GM19438 (cell line): Measurements from ENCODE around the gene MEF2C.

Experiments
- ATAC-seq: cut with Tn5 transposase; IDR thresholded peaks from one replicate; pipeline ENCODE4 v1.9.1; 2021; ENCODE audit warnings: low read depth; ENCODE audit not compliant: unreplicated experiment

MEF2C gene

DNA sequence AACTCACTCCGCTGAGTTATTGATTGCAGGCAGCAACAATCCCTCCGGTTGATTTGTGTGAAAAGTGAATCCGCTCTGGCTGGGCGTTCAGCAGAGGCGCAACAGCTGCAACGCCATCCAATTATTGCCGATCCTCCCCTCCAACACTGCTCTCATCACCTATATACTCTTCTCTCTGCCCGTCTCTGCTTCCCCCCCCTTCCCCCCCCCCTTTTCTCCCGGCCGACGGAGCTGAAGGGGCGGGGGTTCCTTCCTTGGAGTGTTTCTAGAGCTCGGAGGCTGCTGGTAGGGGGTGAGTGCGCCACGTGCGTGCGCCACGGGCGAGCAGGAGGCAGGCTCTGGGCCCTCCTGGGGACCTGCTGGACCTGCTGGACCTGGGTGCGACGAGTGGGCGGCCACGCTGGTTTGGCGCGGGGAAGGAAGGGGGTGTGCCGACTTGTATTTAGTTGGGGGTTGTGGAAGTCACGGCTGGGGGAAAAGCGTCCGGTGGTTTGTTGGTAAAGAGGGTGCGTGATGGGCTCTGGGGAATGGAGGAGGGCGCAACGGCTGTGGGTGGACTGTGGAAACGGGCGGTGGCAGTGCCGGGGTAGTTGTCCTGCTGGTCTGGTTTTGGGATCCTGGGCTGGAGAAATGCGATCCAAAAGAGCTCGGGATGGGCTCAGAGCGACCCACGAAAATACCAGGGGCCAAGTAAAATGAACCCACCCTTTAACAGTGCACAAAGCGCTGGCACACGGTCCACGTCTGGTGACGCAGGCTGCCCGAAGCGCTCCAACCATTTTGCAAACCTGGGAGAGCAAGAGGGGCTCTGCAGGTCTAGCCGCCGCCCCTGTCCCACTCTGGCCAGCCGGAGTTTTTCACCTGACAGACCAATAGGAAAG lies 6.4 kb upstream of the MEF2C start:
- ATAC-seq = peak; percentile 44

DNA sequence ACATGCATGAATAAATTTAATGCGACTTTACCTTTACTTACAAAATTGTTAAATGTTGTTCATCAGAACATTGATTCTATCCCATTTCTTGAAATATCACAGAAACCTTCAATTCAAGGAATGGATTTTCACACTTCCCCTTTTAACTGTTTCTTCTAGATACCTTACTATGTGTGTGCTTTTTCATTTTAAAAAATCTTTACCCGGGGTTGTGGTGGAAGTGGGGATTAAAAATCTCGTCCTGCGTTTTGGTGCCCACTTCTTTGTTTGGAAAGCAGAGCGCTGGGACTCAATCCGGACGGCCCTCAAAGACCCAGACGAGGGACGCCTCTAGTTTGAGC lies 5.8 kb upstream of the MEF2C start:
- no peak for ATAC-seq

DNA sequence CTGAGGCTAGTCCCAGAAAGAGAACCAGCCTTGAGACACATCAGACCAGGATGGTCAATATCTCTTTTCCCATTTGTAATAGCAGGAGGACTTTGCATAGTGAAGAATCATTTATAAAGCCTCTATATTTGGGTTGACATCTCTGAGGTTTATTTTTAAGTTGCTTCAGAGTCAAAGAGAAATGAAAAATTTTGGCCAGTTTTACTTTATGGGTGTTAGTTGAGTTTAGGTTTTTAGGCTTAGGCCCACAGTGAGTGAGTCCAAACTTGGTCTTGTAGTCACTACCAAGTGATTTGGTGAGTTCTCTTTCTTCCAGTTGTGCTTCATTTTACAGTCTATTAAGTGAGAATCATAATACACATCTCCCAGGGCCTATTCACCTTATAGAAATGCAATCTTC lies 5.3 kb upstream of the MEF2C start:
- ATAC-seq = no peak

DNA sequence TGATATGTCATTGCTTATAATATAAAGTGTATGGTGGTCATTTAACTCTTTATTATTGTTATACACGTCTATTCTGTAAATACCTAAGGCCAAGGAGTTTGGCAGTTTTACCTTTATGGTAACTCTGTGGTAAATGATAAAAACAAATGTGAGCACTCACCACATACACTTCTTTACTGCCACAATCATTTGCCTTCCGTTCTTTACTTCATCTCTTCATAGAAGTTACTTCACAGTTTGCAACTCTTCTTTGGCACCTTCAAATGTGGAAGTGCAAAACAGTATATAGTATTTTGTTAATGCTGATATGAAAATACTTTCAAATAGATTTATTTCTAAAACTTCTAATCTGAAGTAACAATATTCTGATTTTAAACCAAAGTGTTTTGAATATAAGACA lies 4.4 kb upstream of the MEF2C start:
- ATAC-seq = no peak

DNA sequence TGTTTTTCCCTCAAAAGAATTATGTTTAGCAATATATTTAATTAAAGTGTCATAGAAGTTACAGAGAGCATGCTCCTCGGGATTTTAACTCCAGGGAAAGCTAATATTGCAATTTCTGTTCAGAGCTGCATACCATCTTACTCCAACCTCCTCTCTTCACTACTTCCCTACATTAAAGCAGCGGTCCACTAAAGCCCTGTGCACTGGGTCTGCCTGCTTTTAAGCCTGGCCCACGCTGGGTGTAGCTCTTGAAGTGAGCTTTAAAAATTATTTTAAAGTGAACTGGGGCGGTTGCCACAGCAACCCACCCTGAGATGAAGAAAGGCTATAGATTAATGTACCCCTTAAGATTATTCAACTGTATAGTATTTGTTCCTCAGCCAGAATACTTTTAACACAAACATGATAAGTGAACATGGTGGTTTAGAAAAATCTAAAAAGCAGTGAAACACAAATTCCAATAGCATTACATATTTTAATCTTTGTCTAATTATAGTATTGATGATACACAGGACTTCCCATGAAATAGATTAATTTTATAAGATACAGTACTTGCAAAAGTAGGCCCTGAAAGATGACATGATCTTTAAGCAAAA lies 3.9 kb upstream of the MEF2C start:
- no peak for ATAC-seq

DNA sequence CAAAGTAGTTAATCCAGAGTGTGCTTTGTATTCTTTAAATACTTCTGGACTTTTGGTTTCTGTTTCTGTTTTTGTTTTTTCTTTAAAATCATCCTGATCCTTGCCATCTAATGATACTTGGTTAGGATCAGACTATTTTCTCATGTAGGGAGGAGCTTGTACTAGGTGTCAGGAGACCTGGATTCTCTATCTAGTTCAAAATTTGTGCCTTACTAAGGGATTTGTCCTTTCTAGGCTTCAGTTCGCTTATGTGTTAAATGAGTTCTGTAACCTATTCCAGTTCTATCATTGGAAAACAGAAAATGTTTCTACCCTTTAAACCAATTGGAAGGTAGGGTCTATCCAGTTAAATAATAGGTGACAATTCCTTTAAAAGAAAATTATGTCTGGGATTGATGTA lies 3.3 kb upstream of the MEF2C start:
- ATAC-seq = no peak

DNA sequence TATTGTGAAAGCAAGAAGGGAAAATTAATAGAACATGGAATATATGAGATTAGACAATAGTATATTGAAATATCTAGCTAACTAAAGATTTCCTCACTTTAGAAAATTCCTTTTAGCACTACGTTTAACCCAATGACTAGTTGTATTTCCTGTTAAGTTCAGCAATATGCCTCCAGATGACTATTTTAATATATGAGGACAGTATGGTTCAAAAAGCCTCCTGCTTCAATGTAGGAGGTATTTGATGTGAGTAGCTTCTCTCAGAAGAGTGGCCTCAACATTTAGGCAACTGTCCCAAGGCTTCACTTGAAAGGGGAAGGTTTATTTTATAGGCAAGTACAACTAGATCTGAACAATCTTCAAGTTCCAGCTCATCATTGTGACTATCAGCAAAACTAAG lies 2.0 kb upstream of the MEF2C start:
- no peak for ATAC-seq

DNA sequence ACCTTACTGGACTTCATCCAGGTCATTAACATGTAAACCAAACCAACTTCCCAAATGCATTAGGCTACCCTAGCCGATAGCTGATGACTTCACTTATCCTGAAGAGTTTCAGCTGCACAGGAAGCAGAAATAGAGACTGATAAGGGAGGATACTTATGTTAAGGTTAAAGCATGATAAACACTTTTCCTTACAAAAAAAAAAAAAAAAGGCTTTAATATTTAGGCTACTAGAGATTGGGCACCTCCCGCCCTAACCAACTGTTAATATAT lies 1.6 kb upstream of the MEF2C start:
- ATAC-seq = no peak

DNA sequence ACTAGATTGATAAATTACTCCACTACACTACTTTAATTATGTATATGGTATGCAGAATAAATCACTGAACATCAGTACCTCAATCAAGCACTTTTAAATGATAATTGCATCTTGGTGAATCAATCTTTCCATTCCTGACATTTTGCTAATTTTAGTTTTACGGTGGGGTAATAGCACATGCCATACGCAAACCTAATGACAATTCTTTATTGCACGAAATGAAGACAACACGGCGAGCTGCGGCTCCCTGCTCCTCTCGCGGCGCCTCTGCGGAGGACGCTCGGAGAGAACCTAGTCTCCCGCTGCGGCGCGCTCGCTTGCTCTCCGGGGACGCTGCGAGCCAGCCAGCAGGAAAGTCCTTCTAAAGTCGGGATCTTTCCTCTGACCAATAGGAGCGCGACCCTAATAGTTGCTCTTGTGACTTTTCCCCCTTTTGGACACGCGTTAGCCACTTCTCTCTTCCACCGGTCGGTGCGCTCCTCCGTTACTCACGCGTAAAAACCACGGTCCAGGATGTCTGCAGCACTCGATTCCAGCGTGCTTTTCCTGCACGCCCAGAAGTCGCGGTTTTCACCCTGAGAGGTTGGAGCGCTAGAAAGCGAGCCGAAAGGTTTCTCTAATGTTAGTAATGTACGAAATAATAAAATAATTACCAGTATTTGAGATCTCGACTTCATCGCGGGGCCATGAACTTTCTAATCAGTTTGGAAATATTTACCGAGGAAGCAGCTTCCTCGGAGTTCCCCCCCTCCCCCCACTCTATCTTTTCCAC lies 1.0 kb upstream of the MEF2C start:
- ATAC-seq = no peak

DNA sequence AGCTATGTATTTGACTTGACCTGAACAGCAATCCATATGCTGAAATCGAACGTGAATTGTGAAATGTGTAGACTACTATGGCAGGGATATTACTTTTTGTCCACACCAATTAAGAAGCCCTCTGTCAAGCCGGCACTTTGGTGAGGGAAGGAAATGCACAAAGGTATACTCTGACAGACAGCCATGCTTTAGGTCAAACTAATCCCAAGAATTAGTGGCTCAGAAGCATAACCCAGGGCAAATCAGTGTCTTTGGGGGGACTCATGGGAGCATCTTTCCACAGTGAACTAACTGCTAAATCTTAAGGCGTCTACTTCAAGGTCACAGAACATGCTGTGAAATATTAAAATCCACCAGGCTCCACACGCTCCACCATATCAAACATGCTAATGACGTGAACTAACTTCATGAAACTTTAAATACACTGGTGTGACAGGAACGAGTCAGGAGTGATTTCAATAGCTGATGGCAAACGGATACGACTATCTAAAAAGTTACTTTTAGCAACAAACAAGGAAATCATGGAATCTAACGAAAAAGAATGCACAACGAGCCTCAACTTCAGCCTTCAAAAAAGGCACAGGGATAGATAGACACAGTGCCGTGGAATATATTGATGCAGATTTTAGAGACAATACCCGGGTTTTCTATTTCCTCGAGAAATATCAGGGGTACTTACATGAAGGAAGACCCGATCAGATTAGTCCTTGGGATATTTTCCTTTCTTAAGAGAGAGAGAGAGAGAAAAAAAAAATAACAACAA lies 527 bp downstream of the MEF2C start:
- no peak for ATAC-seq

DNA sequence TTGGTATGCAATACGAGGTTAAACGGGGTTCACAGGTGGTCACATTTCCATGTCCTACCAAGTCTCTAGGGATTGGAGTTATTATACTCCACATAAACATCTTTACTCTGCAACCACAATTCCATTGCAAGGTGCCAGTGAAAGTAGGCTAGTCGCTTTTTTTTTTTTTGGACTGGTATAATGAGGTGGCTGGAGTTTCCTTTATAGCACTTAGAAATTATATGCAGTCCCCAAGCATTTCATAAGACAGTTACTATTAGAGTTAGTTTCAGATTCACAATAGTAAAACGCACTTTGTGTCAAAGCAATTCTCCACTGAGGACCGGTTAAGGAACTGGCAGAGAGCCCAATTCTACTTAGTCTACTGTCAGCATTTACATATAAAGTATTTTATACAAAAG lies 1.4 kb downstream of the MEF2C start:
- no peak for ATAC-seq

DNA sequence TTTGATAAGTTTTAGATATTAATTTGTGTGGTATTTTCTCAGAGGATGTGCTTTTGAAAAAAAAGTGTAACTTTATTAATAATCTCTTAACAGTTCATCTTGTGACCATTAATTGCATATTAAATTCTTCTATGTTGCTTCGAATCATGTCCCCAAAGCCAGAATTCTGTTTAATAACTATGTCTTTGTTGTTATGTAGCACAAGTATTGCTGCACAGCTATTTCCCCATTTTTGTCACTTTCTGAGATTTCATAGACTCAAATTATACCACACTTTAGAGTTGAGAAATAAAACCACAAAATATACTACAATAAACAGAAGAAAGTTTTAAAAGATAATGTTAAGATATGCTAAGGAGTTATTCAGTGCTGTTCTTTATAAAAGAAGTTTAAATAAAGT lies 2.8 kb downstream of the MEF2C start:
- no peak for ATAC-seq

DNA sequence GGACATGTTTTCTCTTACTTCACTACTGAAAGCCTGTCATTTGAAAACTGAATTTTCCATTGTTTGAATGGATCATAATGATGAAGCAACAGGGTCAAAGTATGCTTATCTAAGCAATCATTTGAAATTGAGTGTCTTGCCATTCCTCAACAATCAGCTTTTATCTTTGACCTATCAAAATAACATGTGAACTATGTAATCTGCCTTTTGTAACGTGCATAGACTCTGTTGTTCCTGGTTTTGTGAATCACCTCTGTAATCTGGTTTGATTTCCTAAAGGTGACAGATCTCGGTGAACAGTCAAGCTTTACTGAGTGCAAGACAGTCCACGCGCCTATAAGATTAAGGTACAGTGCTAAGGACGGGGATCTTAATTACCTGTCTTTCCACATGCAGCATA lies 3.3 kb downstream of the MEF2C start:
- no peak for ATAC-seq

DNA sequence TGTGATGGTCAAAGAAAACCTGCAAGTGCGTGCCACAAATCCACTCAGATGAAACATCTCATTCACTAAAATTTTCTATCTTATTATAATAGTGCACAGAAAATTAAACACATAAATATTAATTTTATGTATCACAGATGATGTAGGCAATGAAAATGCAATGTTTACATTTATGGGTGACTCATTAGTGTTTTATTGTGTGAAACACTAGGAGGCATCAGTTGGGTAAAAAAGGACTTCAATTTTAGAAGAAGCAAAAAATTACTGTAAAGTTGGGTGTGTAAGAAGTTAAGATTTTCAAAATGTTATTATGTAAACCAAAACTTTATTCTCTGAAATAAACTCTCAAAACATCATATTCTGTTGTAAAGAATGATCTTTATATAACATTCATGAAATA lies 4.0 kb downstream of the MEF2C start:
- no peak for ATAC-seq

DNA sequence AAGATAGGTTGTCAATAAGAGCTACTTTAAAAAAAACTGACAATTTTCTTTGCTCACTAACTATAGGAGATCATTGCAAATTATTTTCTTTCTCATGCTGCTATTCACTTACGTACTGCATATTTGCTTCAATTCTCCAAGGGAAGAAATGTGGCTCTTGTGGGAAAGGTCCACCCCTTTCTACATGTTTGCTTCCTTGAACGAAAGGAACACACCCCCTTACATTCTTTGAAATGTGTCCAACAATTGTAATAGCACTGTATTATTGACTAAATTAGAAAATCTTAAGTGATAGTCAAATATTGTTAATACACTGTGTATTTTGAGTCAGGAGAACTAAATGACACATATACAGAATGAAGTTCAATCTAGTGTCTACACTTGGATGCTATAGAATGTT lies 5.2 kb downstream of the MEF2C start:
- no peak for ATAC-seq

DNA sequence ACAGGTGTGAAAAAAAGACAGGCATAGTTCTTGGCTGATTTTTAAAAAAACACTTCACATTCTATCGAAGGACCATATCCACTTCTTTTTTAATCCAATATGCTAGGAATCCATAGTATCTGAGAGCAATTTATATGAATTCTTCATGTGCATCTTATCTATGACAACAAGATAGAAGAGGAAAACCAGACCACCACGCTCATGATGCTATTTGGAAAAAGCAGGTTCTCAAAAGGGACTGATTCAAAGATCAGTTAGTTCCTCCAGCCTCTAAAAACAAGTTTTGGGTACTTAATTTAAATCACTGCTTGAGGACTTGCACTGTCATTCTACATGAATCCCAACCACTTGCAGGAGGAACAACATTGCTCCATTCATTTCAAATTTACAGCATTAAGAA lies 6.3 kb downstream of the MEF2C start:
- ATAC-seq = no peak

DNA sequence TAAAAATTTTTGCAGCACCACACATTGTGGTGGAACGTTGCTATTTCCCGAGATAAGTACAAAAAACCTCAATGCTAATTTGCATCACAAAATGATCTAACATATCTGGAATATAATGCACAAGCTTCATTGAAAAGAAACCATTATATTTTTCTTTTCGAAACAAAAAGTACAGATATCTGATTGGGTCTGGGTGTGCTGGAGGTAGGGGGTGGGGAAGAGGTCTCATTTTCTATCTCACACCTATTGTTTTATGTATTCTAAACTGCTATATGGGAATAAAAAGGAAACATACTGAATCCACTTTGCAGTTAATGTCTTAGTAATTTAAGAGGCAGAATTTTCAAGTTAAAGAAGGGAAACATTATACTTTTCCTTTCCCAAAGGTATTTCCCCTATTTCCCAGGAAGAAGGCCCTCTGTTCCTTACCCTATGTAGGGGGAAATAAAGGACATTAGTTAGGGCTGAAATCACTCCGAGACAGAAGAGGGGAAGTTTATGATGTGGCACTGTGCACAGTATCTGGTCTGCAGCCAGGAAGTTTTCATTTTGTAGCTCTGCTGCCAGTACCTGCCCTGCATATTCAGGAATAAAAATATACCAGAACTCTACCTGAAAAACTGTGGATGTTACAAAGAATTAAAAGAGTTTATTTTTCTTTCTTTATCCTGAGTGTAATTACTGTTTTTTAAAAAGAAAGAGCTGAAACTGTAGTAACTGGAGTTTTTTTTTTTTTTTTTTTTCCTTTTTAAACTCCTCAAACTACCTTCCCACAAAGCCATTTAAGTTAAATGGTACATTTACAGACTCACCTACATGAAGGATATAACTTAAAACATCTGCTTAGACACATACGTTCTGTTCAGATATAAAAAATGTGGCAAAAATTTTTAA lies 7.4 kb downstream of the MEF2C start:
- no peak for ATAC-seq

DNA sequence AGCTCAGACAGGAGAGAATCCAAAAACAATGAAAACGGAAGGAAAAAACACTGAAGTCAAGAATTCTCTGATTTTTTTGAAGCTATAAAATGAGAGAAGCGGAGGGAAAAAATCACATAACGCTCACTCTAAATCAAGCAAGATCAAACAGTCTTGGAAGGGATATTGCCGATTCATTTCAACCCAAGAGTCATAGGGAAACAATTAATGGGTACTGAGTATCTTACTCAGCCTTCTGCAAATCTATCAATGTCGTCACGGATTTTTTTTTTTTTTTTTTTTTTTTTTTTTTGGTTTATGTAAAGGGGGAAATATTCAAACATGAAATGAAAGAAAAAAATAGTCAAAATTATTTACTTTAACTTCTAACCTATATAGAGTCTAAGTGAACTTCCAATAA lies 9.5 kb downstream of the MEF2C start:
- no peak for ATAC-seq

DNA sequence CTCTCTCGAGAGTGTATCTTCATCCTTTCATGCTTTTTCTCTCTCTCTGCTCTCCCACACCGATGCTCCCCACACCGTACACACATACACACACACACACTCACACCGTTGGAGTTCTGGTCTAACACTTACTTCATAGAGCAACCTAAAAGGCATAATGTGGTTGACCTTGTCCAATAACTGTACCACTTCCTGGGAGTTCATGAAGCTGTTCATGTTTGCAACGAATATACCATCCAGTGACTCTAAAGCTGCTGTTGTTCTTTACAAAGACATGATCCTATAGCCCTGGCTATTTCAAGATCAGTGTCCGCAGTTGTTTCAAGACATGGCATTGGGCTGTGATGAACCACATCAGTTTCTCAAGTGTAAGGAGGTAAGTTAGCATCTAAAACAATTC lies 10.0 kb downstream of the MEF2C start:
- ATAC-seq = no peak

DNA sequence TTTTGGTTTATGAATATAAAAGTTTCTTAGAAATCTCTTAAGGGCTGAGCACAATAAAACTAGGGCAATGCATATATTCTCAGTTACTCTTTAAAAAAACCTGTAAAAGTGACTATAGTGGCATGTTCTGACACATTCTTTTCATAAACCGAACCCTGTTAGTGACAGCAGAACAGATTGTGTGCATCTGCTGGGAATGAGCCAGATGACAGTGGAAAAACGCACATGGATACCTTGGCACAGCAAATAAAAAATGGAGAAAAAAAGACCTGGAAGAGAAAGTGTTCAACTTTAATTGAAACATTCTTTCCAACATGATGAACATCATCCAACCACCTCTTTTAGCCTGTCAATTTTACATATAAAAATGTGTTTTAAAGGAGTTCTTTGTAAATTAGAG lies 12.7 kb downstream of the MEF2C start:
- ATAC-seq = no peak
